HuH-7 (cell line): ENCODE measurements around the gene IPO5.

Experiments used
- DNase-seq: peaks from one replicate; pipeline ENCODE4 v3.0.0; 2011; ENCODE audit warnings: low spot score

Gene IPO5

DNA sequence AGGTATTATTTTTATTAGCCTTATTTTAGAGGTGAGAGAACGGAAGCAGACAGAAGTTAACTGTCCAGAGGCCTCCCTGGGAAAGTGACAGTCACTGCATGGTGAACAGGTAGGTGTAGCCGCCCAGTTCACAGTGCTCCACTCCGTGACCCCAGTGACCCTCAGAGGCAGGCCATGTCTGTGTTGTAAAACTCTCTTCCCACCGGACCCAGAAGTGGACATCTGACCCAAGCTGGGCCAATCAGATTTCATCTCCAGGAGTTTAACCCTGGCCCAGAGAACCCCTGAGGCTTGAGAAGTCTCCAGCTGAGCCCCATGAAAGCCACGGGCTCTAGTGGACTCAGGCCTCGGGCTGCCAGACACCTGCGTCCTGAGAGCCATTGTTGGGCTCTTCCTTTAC is 105.8 kb downstream of the IPO5 start:
- DNase-seq, result no peak

DNA sequence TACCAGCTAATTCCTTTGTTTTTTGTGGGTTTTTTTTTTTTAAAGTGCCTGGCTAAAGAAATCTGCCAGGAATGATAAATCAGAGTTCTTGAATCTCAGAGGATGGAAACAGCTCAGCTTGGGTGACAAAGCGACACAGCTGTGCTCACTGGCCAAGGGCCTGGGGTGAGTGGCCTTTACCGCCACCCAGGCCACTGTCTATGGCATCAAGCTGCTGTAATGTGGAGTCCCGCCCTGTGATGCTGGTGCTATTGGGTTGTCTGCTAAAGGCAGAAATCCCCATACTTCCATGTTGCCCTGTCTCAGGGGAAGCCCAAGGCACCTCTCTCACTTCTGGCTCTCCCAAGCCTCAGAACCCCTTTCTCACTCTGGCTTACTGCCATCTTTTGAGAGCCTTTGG is 106.8 kb downstream of the IPO5 start:
- no peak for DNase-seq

GRCh38 chr13:98065468-98065867 is 112.0 kb downstream of the IPO5 start:
- DNase-seq, result no peak

GRCh38 chr13:98066636-98067035 is 113.2 kb downstream of the IPO5 start:
- no peak for DNase-seq

DNA sequence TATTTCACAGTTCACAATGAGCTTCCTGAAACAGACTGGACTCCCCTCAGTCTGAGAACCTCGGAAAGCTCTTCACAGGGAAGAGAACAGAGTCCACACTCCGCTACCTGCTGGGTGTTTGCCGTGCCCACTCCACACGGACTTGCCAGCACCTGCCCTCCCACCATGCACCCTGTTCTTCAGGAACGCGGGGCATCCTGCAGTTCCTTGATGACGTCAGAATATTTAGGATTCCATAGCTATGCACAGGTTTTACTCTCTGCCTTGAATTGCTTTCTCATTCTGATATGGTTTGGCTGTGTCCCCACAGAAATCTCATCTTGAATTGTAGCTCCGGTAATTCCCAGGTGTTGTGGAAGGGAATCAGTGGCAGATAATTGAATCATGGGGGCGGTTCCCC is 115.0 kb downstream of the IPO5 start:
- DNase-seq, result no peak

DNA sequence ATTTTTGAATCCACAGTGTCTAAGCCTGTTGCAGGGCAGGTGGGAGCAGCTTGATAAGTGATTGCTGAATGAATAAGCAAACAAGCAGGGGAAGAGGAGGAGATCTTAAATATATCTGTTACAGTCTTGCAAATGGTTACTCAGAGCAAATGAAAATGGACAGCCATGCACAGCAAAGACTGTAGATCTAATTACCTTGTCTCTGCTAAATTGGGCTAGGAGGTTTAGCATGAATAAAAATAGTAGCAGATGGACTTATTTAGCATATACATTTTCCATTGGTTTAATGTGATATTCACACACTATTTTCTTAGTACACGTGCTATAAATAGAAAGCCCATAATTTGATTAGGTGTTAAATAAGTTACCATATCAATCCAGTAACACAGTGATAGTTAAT is 116.5 kb downstream of the IPO5 start:
- DNase-seq, result no peak

- DNase-seq, result no peak
These were observed 117.8 kb downstream of the IPO5 start for GRCh38 chr13:98071316-98071715.

GRCh38 chr13:98072476-98072875 is 119.0 kb downstream of the IPO5 start:
- no peak for DNase-seq
